ENCODE results near the gene ARHGAP31. TPM values are rescaled to one million over a fixed set of nuclear protein-coding genes. Genes with fewer than 3 reads are reported as not detected.

The ARHGAP31 gene
- total and polyA plus RNA-seq, 8 donors = 1.2 to 275 (median 4.3) TPM

DNA sequence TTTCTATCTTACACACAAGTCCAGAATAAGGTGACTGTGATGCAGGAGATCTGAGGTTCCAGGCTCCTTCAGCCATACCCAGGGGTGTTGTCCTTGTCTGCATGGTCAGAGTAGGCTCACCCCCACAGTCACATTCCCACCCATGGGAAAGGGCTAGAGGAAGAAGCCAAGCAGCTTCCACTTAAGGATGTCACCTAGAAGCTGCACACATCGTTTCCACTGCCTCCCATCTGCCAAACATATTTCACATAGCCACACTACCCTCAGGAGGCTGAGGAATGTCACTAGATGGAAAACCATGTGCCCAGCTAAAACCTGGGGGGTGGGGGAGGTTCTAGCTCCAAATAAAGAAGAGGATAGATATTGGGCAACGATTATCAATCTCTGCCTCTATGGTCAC is 111.1 kb downstream of the ARHGAP31 start:
- H3K4me3 ChIP-seq = no peak overlapping the region
- no peaks in the 10 kb centered on the region for H3K27me3 ChIP-seq
- no peak overlapping the region for H3K27ac ChIP-seq
- 79 to 91% (median 80%) methylated on average over 2 of the region's 2 CpGs for WGBS, 5 donors
- DNase-seq = no peak
- intact Hi-C loops (cut with DNase I; ENCODE audit: low total_unique reads) = no loop called here
- no peak for TF ChIP-seq EP300 (IDR thresholded peaks at IDR 0.05)
- H3K4me1 ChIP-seq = no peaks in the 10 kb centered on the region
- H3K36me3 ChIP-seq = peaks cover 15 to 78% (median 57%) of the 10 kb centered on the region in 4 donors
- H3K9me3 ChIP-seq = no peaks in the 10 kb centered on the region

DNA sequence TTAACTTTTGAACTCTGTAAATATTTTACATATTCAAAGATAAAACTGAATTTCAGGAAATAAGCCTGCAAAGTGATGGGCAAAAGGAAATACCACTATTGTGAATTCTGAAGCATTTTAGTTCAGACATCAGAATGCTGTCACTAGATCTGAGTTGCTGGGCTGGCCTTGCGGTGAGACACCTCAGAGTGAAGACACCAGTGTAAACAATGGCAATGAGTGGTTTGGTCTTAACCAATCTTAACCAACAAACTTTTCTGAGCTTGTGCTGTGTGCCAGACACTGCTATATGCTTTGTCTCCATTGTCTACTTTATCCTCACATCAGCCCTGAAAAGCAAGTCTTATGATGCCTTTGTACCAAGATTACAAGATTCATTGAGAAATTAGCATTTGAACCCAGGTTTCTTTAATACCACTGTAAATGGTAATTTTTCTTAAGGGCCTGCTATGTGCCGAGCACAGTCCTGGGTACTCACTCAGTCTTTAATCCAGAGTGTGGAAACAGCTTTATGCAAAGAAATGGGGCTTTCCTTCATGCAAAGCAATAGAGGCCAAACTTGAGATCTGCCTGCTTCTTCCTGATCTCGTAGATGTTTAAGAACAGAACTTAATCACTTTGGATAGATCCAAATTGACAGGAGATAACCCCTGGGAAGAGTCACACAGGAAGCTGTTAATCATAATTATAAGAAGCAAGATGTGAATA is 114.2 kb downstream of the ARHGAP31 start:
- Histone ChIP-seq H3K27me3 (no peaks in the 10 kb centered on the region), H3K4me3 (no peak overlapping the region), H3K36me3 (peaks cover 5 to 75% (median 51%) of the 10 kb centered on the region in 4 donors), H3K9me3 (no peaks in the 10 kb centered on the region), H3K4me1 (no peaks in the 10 kb centered on the region), H3K27ac (no peak overlapping the region)
- no peak for DNase-seq
- TF ChIP-seq EP300 (IDR thresholded peaks at IDR 0.05) (no peak), POLR2AphosphoS5 (IDR thresholded peaks at IDR 0.05) (no peak), POLR2A (IDR thresholded peaks at IDR 0.05) (no peak)
- TF ChIP-seq, protein P1, sequence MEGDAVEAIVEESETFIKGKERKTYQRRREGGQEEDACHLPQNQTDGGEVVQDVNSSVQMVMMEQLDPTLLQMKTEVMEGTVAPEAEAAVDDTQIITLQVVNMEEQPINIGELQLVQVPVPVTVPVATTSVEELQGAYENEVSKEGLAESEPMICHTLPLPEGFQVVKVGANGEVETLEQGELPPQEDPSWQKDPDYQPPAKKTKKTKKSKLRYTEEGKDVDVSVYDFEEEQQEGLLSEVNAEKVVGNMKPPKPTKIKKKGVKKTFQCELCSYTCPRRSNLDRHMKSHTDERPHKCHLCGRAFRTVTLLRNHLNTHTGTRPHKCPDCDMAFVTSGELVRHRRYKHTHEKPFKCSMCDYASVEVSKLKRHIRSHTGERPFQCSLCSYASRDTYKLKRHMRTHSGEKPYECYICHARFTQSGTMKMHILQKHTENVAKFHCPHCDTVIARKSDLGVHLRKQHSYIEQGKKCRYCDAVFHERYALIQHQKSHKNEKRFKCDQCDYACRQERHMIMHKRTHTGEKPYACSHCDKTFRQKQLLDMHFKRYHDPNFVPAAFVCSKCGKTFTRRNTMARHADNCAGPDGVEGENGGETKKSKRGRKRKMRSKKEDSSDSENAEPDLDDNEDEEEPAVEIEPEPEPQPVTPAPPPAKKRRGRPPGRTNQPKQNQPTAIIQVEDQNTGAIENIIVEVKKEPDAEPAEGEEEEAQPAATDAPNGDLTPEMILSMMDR (IDR thresholded peaks at IDR 0.05) = no peak
- intact Hi-C loops (cut with DNase I; ENCODE audit: low total_unique reads) = no loop called here
- 70 to 87% (median 80%) methylated on average over 3 of the region's 3 CpGs for WGBS, 5 donors

DNA sequence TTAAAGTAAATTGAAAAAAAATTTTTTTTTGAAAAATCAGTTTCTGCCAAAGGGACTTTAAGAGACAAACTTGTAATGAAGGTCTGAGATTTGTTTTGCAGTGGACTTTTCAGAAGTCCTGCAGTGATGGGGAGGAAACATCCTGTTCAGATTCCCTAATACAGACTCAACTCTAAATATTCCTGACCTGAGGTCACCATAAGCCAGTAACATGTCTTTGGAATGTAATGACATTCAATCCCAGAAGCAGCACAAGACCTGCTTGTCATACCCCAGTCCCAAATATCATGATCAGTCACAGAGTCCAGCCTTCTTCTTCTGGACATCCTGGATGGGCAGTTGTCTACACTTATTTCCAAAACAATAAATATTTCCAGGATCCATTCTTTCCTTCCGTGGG is 115.7 kb downstream of the ARHGAP31 start:
- DNase-seq = no peak
- Histone ChIP-seq H3K4me3 (no peak overlapping the region), H3K4me1 (no peaks in the 10 kb centered on the region), H3K27ac (no peak overlapping the region), H3K36me3 (peaks cover 14 to 77% (median 61%) of the 10 kb centered on the region in 4 donors), H3K27me3 (no peaks in the 10 kb centered on the region), H3K9me3 (no peaks in the 10 kb centered on the region)
- intact Hi-C loops (cut with DNase I; ENCODE audit: low total_unique reads) = no loop called here
- TF ChIP-seq, protein P1 (IDR thresholded peaks at IDR 0.05) = no peak
- TF ChIP-seq EP300 (IDR thresholded peaks at IDR 0.05) (no peak), POLR2A (IDR thresholded peaks at IDR 0.05) (no peak), POLR2AphosphoS5 (IDR thresholded peaks at IDR 0.05) (no peak)
- WGBS, 5 donors = 75 to 94% (median 88%) methylated on average over 1 of the region's 1 CpG

DNA sequence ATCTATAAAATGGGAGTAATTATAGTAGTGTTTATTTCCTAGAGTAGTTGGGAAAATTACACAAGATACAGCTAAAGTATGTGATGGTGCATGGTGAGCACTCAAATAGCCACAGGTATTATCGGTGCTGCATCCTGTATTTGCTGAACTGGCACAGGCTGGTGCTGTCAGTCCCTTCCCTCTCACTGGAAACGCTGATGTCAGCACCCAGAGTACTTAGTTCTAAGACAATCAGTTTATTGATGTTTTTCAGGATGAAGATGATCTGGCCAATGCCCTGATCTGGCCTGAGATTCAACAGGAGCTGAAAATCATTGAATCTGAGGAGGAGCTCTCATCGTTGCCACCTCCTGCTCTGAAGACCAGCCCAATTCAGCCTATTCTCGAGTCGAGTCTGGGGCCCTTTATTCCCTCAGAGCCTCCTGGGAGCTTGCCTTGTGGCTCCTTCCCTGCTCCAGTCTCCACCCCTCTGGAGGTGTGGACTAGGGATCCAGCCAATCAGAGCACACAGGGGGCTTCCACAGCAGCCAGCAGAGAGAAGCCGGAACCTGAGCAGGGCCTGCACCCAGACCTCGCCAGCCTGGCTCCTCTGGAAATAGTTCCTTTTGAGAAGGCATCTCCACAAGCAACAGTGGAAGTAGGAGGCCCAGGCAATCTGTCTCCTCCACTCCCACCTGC is 119.6 kb downstream of the ARHGAP31 start:
- no peak for DNase-seq
- Histone ChIP-seq H3K9me3 (no peaks in the 10 kb centered on the region), H3K4me3 (no peak overlapping the region), H3K36me3 (peaks cover 18 to 89% (median 77%) of the 10 kb centered on the region in 4 donors), H3K27me3 (no peaks in the 10 kb centered on the region), H3K27ac (no peak overlapping the region), H3K4me1 (no peaks in the 10 kb centered on the region)
- intact Hi-C loops (cut with DNase I; ENCODE audit: low total_unique reads) = no loop called here
- no peak for TF ChIP-seq EP300 (IDR thresholded peaks at IDR 0.05)
- TF ChIP-seq, protein P1 (IDR thresholded peaks at IDR 0.05) = no peak
- TF ChIP-seq POLR2A (IDR thresholded peaks at IDR 0.05) = no peak
- TF ChIP-seq POLR2AphosphoS5 (IDR thresholded peaks at IDR 0.05) = no peak
- WGBS, 5 donors = 81 to 89% (median 86%) methylated on average over 5 to 7 of the region's 7 CpGs

DNA sequence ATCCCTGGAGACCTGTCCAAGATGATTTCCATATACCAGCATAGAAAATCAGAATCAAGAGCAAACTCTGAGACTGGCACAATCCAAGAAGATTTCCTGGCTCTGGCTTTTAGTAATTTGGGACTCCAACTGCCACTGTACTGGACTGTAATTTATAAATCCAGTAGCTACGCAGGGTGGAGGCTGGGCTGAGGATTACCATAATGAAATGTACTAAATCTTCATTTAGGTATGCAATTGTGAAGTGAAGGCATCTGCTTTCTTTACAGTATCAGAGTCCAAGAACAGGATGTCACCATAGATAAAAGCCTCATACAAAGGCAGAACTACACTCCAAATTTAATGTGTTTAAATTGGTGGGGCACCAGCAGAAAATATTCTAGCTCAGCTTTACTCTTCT is 122.7 kb downstream of the ARHGAP31 start:
- H3K4me3 ChIP-seq = no peak overlapping the region
- DNase-seq = no peak
- H3K36me3 ChIP-seq = peaks cover 13 to 57% (median 49%) of the 10 kb centered on the region in 4 donors
- H3K4me1 ChIP-seq = no peaks in the 10 kb centered on the region
- intact Hi-C loops (cut with DNase I; ENCODE audit: low total_unique reads) = no loop called here
- H3K27ac ChIP-seq = no peak overlapping the region
- TF ChIP-seq POLR2AphosphoS5 (IDR thresholded peaks at IDR 0.05) = no peak
- no peak for TF ChIP-seq POLR2A (IDR thresholded peaks at IDR 0.05)
- TF ChIP-seq EP300 (IDR thresholded peaks at IDR 0.05) = no peak
- TF ChIP-seq, protein P1 (IDR thresholded peaks at IDR 0.05) = no peak
- WGBS, 5 donors = 67 to 100% (median 97%) methylated on average over 1 of the region's 1 CpG
- no peaks in the 10 kb centered on the region for H3K27me3 ChIP-seq
- no peaks in the 10 kb centered on the region for H3K9me3 ChIP-seq

Data from stomach (tissue), 9 donors.